ENCODE results near the gene SAT2.
A peak's percentile ranks its signal among the peaks of the same experiment; 100 is the strongest.
"Not testable (repeated sequence)": the region's sequence is repeated elsewhere in the genome, so short reads cannot be mapped to it uniquely, and the experiment has no call there.

The SAT2 gene

DNA sequence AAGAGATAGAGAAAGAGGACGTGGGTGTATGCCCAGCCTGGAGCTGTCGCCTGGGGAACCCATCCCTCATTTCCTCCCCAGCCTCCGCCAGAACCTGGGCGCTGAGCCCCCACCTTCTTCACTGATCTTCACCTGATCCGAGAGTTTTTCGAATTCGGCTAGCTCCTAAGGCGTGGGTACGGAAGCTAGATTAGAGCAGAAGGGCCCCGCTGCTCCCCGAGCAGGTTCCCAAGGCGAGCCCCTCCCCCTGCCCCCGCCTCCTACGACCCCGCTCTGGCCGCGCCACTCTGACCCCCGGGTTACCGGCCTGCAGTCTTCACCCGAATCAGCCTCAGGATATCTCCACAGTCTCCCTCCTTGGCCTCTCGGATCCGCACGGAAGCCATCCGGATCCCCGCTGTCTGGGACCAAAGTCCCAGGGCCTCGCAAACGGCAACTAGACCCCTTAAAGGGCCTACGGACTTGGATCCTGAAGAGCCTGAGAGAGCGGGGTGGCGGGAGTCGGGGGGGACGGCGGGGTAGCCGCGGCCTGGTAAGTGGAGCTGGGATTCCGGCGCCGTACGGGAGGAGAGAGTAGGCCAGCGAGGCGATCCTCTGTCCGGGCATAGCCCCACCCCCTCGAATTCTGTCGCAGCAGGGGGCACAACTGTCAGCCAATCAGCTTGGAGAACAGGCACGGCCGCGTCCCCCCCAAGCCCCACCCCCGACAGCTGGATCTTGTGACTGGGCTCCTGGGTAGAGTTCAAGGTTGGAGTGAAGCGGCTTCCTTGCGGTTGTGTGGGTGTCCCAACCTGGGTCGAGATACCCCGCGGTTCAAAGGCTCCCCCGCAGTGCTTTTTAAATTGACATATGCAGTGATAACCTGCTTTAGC is at the start of gene SAT2:
Gene SAT2 (minus strand): TSS at position 572 of the 872 bp plus-strand sequence. CDS start 186 bp downstream, at position 386.
- FAIRE-seq: peak; percentile 95

DNA sequence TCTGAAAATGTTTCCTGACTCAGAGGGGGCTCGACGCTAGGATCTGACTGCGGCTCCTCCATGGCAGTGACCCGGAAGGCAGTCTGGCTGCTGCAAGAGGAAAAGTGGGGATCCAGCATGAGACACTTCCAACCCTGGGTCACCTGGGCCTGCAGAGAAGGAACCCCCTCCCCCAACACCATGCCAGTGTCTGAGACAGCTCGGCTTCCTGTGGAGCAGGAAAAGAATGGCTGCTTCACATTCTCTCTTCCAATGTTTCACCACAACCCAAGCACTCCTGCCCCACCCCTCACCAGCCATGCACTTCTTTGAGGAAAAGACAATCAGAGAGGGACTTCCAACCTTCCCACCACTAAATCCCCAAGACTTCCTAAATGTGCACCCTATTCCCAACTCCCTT is 48.9 kb upstream of the SAT2 start:
- FAIRE-seq: no peak

DNA sequence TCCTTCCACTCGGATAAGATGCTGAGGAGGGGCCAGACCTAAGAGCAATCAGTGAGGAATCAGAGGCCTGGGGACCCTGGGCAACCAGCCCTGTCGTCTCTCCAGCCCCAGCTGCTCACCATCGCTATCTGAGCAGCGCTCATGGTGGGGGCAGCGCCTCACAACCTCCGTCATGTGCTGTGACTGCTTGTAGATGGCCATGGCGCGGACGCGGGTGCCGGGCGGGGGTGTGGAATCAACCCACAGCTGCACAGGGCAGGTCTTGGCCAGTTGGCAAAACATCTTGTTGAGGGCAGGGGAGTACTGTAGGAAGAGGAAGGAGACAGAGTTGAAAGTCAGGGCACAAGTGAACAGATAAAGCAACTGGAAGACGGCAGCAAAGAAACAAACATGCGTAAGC is 47.3 kb upstream of the SAT2 start:
- no peak for FAIRE-seq

DNA sequence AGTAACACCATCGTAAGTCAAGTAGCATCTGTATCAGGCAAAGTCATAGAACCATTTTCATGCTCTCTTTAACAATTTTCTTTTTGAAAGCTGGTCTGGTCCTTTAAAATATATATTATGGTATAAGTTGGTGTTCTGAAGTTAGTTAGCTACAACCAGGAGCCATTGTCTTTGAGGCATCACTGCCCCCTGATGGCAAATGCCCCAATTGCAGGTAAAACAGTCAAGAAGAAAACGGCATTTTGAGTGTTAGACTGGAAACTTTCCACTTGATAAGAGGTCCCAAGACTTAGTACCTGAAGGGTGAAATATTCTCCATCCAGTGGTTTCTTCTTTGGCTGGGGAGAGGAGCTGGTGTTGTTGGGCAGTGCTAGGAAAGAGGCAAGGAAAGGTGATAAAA is 45.6 kb upstream of the SAT2 start:
- FAIRE-seq: peak; percentile 90

DNA sequence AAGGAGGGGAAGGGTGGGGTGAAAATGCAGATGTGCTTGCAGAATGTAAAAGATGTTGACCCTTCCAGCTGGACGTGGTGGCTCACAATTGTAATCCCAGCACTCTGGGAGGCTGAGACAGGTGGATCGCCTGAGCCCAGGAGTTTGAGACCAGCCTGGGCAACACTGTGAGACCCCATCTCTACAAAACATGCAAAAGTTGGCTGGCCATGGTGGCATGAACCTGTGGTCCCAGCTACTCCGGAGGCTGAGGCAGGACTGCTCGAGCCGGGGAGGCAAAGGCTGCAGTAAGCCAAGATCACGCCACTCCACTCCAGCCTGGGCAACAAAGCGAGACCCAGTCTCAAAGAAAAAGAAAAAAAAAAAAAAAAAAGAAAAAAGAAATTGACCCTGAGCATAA is 40.9 kb upstream of the SAT2 start:
- no peak for FAIRE-seq

DNA sequence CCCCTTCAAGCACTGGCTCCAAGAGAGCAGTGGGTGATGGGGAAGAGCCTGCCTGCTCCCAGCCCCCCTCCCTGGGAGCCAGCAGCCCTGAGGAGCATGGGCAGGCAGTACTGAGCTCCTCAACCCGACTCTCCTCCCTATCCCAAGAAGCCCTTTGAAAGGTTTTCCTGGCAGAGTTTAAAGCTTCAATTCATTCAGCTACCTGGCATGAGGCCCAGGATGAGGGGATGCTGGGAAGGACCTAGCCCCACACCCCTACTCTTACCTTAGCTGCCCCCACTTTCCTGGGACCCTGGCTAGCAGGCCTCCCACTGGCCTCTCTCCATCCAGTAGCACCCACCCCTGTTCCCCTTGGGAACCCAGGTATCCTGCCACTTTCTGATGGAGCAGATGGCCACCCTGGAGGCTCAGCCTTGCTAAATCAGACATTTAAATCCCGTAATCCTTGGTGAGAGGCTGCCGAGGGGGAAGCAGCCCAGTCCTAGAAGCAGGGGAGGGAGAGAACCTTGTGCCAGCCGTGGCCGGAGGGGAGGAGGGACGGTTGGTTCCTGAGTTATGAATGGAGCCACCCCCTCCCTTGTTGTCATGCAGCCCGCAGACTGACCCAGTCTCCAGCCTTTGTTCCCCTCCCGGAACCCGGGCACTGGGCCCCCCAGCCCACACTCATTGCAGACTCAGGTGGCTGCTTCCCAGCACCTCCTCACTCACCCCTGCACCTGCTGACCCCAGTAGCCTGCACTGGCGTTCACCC is 40.2 kb upstream of the SAT2 start:
- FAIRE-seq: no peak

DNA sequence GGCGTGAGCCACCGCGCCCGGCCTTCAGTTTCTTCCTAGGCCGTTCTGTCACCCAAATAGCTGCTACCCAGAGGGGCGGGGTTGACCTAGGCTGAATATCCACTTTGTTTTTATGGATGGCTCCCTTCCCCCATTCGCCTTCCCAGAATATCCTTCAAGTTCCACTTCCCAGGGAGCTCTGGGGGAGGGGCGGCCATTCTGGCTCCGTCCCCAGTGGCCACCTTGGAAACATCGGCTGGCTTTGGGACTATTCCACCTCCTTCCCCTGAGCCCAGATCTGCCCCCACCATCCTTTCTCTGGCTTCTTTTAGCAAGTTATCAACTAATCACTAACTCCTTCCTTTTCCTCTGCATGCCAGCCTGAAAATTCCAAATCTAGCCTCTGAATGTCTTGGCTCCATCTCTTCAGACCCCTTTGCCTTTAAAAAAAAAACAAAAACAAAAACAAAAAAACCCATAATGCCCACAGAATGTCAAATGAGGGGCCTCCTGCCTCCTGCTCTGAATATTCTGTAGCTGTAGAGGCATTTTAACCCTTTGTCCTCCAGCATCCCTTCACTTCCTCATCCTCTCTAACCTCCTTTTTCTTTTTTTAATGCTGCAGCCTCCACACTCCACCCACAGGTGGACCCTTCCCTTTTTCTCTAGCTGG is 29.5 kb upstream of the SAT2 start:
- peak; percentile 91 for FAIRE-seq

DNA sequence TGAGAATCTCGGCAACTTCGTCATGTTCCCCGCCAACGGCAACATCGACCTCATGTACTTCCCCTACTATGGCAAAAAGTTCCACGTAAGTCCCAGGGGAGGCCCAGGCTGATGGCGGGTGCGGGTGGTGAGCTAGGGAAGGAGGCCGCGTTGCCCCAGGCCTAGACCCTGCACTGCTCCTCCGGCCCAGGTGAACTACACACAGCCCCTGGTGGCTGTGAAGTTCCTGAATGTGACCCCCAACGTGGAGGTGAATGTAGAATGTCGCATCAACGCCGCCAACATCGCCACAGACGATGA is 27.9 kb upstream of the SAT2 start:
- FAIRE-seq: no peak

DNA sequence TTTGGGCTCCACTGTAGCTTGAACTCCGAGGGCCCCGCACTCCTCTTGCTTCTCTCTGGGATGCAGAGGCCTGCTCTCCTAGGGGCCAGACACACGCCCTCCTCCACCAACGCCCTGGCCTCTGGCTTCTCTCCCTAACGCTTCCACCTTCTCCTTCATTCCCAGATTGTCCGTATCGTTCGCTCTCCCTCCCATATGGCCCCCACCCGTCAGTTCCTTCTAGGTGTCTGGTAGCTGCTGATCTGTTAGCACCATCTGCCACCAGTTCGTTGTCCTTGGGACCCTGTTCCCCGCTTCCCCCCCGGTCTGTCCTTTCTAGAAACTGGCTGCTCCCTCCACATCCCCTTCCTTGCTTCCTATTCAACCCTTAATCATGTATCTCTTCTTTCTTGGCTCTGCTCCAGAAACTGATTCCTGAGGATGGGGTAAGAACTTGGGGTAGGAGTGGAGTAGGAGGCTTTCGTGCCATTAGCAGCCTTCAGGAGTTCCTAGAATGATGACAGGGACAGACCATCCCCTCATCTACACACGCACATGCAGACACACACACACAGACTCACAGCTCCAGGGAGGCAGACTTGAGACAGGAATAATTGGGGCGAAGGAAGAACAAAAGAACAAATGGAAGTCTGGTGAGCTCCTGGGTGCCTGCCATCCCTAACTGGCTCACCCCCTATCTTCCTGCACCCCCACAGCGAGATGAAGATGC is 27.4 kb upstream of the SAT2 start:
- no peak for FAIRE-seq

DNA sequence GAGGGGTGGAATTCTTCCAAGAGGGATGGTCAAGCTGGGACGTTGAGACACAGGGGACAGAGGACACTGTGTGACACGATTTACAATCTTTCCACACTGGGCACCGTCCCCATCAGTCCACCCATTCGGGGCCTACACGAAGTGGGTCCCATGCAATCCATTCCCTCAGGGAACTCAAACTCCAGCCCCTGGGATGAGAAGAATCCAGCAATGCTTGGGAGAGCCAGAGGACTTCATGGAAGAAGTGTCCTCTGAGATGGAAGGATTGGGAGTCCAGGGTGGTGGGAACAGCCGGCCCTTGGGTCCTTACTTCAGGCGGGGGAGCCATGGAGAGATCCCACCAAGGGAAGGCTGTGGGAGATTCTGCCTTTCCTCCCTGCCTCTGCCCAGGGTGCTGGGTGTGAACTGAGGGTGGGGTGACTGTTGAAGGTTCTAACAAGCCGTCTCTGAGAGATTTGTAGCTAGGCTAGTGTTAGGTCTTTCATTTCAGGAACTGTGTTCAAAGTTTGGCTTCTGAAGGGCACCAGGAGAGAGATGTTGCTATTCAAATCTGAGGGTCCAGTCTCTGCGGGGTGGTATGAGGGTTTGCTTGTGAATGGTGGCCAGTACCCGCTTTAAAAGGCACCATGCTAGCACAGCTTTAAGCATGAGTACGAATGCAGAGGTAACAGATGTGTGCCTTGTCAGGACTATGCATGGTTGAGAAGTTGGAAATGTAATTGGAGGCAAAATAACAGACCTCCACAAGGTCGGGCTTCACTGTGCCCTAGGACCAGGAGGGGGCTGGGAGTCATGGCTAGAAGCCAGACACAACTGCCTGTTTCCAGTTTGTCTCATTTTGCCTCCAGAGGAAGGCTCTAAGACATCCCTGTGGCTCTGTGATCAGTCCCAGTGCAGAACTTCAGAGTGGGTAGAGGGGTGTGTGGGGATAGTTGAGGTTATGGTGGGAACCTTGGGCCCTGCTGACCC is 25.1 kb upstream of the SAT2 start:
- FAIRE-seq: no peak

DNA sequence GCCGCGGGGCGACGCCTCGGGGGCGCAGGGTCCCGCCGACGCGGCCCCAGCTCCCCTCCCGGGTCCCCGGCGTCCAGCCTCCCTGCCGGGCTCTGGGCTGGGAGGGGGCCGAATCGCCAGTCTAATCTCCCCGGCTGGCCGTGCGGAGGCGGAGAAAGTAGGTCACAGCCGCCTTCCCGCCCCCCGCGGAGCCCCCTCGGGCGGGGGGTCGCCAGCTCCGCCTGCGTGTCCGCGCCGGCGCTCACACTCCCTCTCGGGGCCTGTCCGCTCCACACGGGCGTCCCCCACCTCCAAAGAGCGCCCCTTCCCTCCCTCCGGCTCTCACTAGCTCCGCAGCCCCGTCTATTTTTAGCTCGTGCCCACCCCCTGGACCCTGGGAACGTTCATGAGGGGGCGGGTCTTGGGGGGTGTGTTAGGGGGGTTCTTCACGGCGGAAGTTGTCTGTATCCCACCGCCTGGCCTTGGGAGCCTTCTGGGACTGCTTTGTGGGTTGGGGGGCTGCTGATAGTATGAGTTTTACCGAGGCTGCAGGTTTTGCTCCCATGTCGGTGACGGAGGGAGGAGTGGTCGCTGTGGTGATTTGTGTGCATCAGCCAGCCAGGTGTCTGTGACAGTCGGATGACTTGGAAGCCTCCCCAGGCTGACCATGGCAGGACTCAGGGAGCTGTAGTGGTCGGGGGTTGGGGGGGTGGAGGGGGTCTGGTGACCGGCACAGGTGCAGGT is 24.2 kb upstream of the SAT2 start:
- FAIRE-seq: no peak

DNA sequence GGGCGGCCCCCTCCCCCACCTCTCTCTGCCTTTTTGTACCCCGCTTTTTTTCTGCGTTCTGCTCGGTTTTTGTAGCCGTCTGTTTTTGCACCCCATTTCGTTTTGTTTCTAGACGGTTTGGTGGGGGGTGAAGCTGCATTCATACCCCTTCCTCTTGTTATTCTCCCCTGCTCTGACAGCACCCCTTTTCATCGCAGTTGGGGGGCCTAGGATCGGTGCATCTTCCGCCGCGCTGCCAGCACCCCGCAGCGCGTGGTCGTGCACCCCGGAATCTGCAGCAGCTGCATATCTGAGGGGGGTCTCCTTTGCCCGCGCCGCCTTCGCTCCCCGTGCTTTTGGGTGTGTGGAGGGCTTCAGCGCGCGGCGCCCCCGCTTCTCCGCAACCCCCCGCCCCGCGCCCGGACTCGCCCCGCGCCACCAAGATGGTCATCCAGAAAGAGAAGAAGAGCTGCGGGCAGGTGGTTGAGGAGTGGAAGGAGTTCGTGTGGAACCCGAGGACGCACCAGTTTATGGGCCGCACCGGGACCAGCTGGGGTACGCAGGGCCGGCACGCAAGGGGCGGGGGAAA is 23.6 kb upstream of the SAT2 start:
- no peak for FAIRE-seq

DNA sequence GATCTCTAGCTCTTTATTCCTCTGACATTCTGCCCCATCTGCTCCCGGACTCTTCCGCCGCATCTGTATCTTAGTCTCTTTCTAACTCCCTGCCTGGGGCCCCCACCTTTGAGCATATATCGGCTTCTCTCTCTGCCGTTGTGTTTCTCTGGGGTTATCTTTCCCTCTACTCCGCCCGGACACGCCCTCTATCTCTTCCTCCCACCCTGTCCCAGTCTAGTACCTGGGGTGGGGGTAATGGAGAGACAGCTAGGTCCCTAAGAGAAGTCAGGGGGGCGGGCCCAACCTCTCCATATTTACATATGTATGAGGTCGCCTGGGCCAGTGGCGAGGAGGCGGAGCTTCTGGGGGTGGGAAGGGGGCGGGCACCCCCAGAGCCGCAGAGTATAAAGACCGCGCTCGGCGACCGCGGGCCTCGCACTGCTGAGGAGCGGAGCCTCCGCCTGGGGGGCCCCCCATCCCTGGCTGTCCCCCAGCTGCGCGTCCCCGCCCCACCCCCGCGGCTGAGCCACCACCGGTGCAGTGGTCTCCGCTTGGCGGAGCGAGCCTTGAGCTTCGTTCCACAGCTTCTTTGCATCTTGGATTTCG is 23.0 kb upstream of the SAT2 start, which contains the start of gene ATP1B2:
Gene ATP1B2 (plus strand): TSS at position 418 of the 588 bp plus-strand sequence. CDS start 593 bp downstream, outside the sequence.
- no peak for FAIRE-seq

DNA sequence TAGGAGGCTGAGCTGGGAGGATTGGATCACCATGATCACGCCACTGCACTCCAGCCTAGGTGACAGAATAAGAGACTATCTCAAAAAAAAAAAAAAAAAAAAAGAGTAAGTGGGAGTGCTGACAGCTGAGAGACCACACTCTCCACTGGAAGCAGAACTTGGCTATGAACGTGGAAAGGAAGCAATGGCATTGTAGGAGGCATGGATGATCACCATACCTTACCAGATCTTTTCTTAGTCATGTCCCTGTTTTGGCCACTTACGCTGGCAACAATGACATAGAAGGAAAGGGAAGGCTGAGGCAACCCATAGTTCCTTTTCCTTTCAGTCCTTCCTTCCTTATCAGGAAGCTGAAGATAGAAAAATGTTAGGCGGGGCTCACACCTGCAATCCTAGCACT is 19.4 kb upstream of the SAT2 start:
- FAIRE-seq: no peak

DNA sequence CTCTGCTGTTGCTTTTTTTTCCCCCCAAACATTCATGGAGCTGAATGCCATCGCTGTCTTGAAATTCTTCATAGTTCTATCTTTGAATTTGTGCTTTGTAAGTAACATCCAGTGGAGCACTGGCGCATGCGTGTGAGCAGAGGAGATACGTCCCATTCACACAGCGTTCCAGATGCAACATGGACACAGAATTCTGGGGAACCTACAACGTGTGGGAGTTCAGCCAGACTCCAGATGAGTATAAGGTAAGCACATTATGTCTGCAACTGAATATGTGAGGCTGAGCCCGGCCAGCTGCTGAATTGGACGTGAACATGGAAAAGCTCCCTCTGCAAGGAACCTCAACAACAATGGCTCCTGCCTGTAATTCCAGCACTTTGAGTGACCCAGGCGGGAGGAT is 18.8 kb upstream of the SAT2 start:
- no peak for FAIRE-seq

DNA sequence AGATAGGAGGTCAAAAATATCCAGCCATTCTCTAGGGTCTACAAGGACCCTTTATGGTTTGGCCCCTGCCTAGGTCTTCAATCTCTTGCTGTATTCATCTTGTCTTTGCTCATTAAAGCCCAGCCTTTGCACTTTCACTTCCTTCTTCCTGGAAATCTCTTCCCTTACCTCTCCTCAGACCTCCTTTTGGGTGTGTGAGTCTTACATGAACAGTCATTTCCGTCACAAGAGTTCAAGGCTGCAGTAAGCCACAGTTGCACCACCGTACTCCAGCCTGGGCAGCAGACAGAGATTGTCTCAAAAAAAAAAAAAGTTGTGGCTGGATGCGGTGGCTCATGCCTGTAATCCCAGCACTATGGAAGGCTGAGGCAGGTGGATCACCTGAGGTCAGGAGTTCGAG is 17.2 kb upstream of the SAT2 start:
- no peak for FAIRE-seq

DNA sequence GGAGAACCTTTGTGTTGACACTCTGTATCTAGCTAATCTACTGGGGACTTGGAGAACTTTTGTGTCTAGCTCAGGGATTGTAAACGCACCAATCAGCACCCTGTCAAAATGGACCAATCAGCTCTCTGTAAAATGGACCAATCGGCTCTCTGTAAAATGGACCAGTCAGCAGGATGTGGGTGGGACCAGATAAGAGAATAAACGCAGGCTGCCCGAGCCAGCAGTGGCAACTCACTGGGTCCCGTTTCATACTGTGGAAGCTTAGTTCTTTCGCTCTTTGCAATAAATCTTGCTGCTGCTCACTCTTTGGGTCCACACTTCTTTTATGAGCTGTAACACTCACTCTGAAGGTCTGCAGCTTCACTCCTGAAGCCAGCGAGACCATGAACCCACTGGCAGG is 14.0 kb upstream of the SAT2 start:
- not testable (repeated sequence) for FAIRE-seq

DNA sequence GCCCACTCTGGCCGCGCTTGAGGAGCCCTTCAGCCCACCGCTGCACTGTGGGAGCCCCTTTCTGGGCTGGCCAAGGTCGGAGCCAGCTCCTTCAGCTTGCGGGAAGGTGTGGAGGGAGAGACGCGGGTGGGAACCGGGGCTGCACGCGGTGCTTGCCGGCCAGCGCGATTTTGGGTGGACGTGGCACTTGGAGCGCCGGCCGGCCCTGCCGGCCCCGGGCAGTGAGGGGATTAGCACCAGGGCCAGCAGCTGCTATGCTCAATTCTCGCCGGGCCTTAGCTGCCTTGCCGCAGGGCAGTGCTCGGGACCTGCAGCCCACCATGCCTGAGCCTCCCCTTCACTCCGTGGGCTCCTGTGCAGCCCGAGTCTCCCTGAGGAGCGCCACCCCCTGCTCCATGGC is 13.2 kb upstream of the SAT2 start:
- FAIRE-seq: no peak

DNA sequence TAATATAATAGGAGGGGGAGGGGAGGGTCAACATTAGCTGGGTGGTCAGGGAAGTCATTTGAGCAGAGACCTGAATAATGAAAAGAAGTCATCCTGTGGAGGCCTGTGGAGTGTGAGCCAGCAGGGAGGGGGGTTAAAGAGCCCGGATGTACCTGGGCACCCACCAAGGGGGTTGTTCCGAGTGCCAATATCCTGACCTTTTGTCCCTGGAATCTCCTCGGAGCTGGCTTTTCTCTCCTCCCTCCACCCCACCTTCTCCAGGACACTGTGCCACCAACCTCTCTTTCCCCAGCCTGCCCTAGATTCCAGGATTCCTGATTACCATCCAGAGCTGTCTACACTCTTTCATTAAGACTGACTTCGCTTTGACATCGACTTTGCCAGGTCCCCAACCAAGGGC is 8.5 kb upstream of the SAT2 start:
- no peak for FAIRE-seq

DNA sequence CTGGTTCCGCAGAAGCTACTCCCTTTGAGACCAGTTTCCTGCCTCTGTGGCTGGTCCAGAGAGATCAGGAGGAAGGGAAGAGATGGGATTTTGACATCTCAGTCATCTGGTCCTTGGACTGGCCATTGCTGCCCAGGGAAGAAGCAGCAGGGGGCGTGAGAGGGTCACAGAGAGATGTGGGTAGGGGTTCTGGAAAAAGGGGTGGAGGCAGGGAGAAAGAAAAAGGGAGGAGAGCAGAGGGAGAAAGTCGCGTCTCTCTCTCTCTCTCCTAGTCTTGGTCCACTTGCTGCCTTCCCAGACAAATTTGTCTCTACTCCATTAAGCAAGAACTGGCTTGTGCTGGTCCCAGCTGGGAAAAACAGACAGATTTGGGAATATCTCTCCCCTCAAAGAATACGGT is 6.8 kb upstream of the SAT2 start:
- FAIRE-seq: no peak
